H9 (cell line): ENCODE results near the gene C22orf23. TPM values are rescaled to one million over a fixed set of nuclear protein-coding genes. Genes with fewer than 3 reads are reported as not detected.

Experiments used
- DNase-seq: peaks from one replicate; pipeline ENCODE4 v3.0.0-alpha.2; 2017
- H2AFZ ChIP-seq: one replicate; pipeline ENCODE4 v1.6.1; 2013; ENCODE audit warnings: mild to moderate bottlenecking, low read length, control low read depth, moderate library complexity
- H2AK5ac ChIP-seq: 2 replicates; pipeline ENCODE4 v1.6.1; 2013; ENCODE audit warnings: low read length, control low read depth, mixed read lengths; ENCODE audit not compliant: insufficient read length
- H2BK120ac ChIP-seq: one replicate; pipeline ENCODE4 v1.6.1; 2013; ENCODE audit warnings: low read depth, mild to moderate bottlenecking, low read length, control low read depth, inconsistent platforms; ENCODE audit not compliant: poor library complexity, severe bottlenecking
- H2BK12ac ChIP-seq: 2 replicates; pipeline ENCODE4 v1.6.1; 2013; ENCODE audit warnings: low read length, control low read depth, mixed read lengths, low read depth; ENCODE audit not compliant: insufficient read length
- H2BK15ac ChIP-seq: 2 replicates; pipeline ENCODE4 v1.6.1; 2013; ENCODE audit warnings: low read depth, low read length, control low read depth
- H2BK20ac ChIP-seq: one replicate; pipeline ENCODE4 v1.6.1; 2013; ENCODE audit warnings: low read depth, mild to moderate bottlenecking, low read length, control low read depth, inconsistent platforms; ENCODE audit not compliant: poor library complexity, severe bottlenecking
- H2BK5ac ChIP-seq: 2 replicates; pipeline ENCODE4 v1.6.1; 2013; ENCODE audit warnings: low read length, control low read depth, mixed read lengths; ENCODE audit not compliant: insufficient read length
- H3K14ac ChIP-seq: 2 replicates; pipeline ENCODE4 v1.6.1; 2013; ENCODE audit warnings: low read length, control low read depth; ENCODE audit not compliant: insufficient read depth
- H3K18ac ChIP-seq: 2 replicates; pipeline ENCODE4 v1.6.1; 2013; ENCODE audit warnings: low read depth, mild to moderate bottlenecking, mixed read lengths, low read length, control low read depth; ENCODE audit not compliant: insufficient read length
- H3K23ac ChIP-seq: 2 replicates; pipeline ENCODE4 v1.6.1; 2013; ENCODE audit warnings: low read length, control low read depth, mixed read lengths, low read depth; ENCODE audit not compliant: insufficient read length
- H3K23me2 ChIP-seq: 2 replicates; pipeline ENCODE4 v1.6.1; 2013; ENCODE audit warnings: low read depth, mild to moderate bottlenecking, mixed read lengths, low read length, control low read depth; ENCODE audit not compliant: insufficient read length, poor library complexity, severe bottlenecking
- H3K27ac ChIP-seq: 2 replicates; pipeline ENCODE4 v1.5.1; 2013; ENCODE audit warnings: low read length, control low read depth, mixed read lengths, low read depth; ENCODE audit not compliant: insufficient read length
- H3K27me3 ChIP-seq: 2 replicates; pipeline ENCODE4 v1.6.1; 2013; ENCODE audit warnings: low read length, control low read depth, inconsistent platforms; ENCODE audit not compliant: insufficient read depth
- H3K4ac ChIP-seq: 2 replicates; pipeline ENCODE4 v1.6.1; 2013; ENCODE audit warnings: low read depth, mild to moderate bottlenecking, control low read depth, inconsistent platforms, low read length, moderate library complexity
- H3K4me1 ChIP-seq: 2 replicates; pipeline ENCODE4 v1.6.1; 2013; ENCODE audit warnings: low read length, control low read depth, inconsistent platforms; ENCODE audit not compliant: insufficient read depth
- H3K4me2 ChIP-seq: 2 replicates; pipeline ENCODE4 v1.6.1; 2013; ENCODE audit warnings: low read length, control low read depth, mixed read lengths; ENCODE audit not compliant: insufficient read length, insufficient read depth
- H3K56ac ChIP-seq: 2 replicates; pipeline ENCODE4 v1.6.1; 2013; ENCODE audit warnings: low read depth, mild to moderate bottlenecking, mixed read lengths, low read length, control low read depth; ENCODE audit not compliant: insufficient read length
- H3K79me1 ChIP-seq: 2 replicates; pipeline ENCODE4 v1.6.1; 2013; ENCODE audit warnings: low read depth, mild to moderate bottlenecking, moderate library complexity, low read length, control low read depth, inconsistent platforms; ENCODE audit not compliant: insufficient read depth, poor library complexity, severe bottlenecking
- H3K79me2 ChIP-seq: 2 replicates; pipeline ENCODE4 v1.6.1; 2013; ENCODE audit warnings: low read length, control low read depth, inconsistent platforms; ENCODE audit not compliant: insufficient read depth
- H3K9ac ChIP-seq: 2 replicates; pipeline ENCODE4 v1.6.1; 2013; ENCODE audit warnings: low read length, control low read depth, mixed read lengths; ENCODE audit not compliant: insufficient read length; ENCODE audit errors: extremely low read depth
- H3K9me3 ChIP-seq: one replicate; pipeline ENCODE4 v1.6.1; 2013; ENCODE audit warnings: low read depth, low read length, inconsistent platforms; ENCODE audit not compliant: control insufficient read depth
- H3T11ph ChIP-seq: one replicate; pipeline ENCODE4 v1.6.1; 2013; ENCODE audit warnings: mild to moderate bottlenecking, low read length, control low read depth, inconsistent platforms
- H4K20me1 ChIP-seq: one replicate; pipeline ENCODE4 v1.6.1; 2013; ENCODE audit not compliant: control insufficient read depth, insufficient read length, insufficient read depth
- H4K5ac ChIP-seq: 2 replicates; pipeline ENCODE4 v1.6.1; 2013; ENCODE audit warnings: low read depth, mild to moderate bottlenecking, mixed read lengths, low read length, control low read depth; ENCODE audit not compliant: insufficient read length
- H4K8ac ChIP-seq: replicated peaks from 2 replicates; pipeline ENCODE4 v1.6.1; 2013; ENCODE audit warnings: low read length, control low read depth, mixed read lengths, low read depth; ENCODE audit not compliant: insufficient read length
- H4K91ac ChIP-seq: 2 replicates; pipeline ENCODE4 v1.6.1; 2013; ENCODE audit warnings: low read depth, mild to moderate bottlenecking, moderate library complexity, mixed read lengths, low read length, control low read depth; ENCODE audit not compliant: insufficient read length
- H3K27ac Mint-ChIP-seq, 3 experiments: 2 replicates in 2 of 3; 3 replicates in 1 of 3; pipeline ENCODE4 v1.8.0; 2020 to 2021; ENCODE audit warnings: mixed read lengths in 3 of 3, mild to moderate bottlenecking in 1 of 3, moderate library complexity in 1 of 3
- H3K27me3 Mint-ChIP-seq: 2 replicates; pipeline ENCODE4 v1.8.0; 2021; ENCODE audit warnings: low read depth, mild to moderate bottlenecking, moderate library complexity, mixed read lengths
- H3K36me3 Mint-ChIP-seq, 3 experiments: 2 replicates in 2 of 3; 3 replicates in 1 of 3; pipeline ENCODE4 v1.8.0; 2020 to 2021; ENCODE audit warnings: low read depth in 3 of 3, mixed read lengths in 3 of 3; ENCODE audit not compliant: insufficient read depth in 1 of 3
- H3K4me1 Mint-ChIP-seq, 2 experiments: 2 replicates each; pipeline ENCODE4 v1.8.0; 2020; ENCODE audit warnings: mixed read lengths in 2 of 2
- H3K4me3 Mint-ChIP-seq, 2 experiments: 2 replicates in 1 of 2; 3 replicates in 1 of 2; pipeline ENCODE4 v1.8.0; 2020 to 2021; ENCODE audit warnings: mild to moderate bottlenecking in 2 of 2, mixed read lengths in 2 of 2, moderate library complexity in 1 of 2
- H3K9me3 Mint-ChIP-seq, 2 experiments: 2 replicates in 1 of 2; 3 replicates in 1 of 2; pipeline ENCODE4 v1.8.0; 2020; ENCODE audit warnings: mild to moderate bottlenecking in 2 of 2, mixed read lengths in 2 of 2, moderate library complexity in 1 of 2
- CTCF ChIP-seq: fragments of 200-600 bp; sonication (generic); conservative IDR thresholded peaks from 3 replicates; pipeline ENCODE4 v1.8.0; 2021; ENCODE audit warnings: antibody characterized with exemption, mild to moderate bottlenecking
- WGBS: extraction: QIAGEN DNeasy Blood & Tissue Kit; methylation state at CpG from one replicate; pipeline ENCODE4 v1.1.7; 2013; ENCODE audit warnings: missing lambda C conversion rate, low lambda C conversion rate, mixed read lengths; ENCODE audit not compliant: insufficient read length; ENCODE audit errors: extremely low coverage; 5-methylcytosine and 5-hydroxymethylcytosine counted together
- total RNA-seq: library from RNA; stranded (reverse); gene quantifications from 2 replicates; pipeline ENCODE4 v1.2.1, GENCODE V29; 2021

The C22orf23 gene
- total RNA-seq, 1 experiment from 2014 or later = 0.57 TPM

DNA sequence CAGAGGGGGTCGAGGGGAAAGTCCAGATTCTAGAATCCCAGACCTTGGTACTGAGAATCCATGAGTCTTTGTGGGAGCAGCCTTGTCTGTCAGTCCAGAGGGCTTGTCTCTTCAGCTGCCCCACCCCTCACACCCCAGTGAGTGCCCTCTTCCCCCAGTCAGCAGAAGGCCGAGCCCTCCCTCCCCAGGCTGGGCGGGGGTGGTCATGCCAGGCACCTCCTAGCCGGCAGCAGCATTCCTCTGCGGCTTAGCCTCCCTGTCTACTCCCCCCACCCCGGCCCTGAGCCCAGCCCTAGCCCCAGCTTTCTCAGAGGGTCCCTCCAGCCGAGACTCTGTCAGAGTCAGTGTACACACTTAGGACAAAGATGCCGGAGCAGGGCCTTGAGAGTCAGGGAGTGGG is 26.4 kb upstream of the C22orf23 start:
- no peak overlapping the region for H2AK5ac ChIP-seq
- Mint-ChIP-seq H3K4me3 (no peak overlapping the region), H3K27me3 (peaks cover 28% of the 10 kb centered on the region)

More for the DNA sequence above, 26.4 kb upstream of the C22orf23 start:
- H3K27me3 ChIP-seq = peaks cover 1% of the 10 kb centered on the region; the same call in 1 of the 2 replicates
- no peak overlapping the region for H2BK20ac ChIP-seq
- no peak overlapping the region for H3K56ac ChIP-seq
- no peak for DNase-seq
- H2AFZ ChIP-seq = no peak overlapping the region
- H2BK120ac ChIP-seq = no peak overlapping the region
- H3K9ac ChIP-seq = no peak overlapping the region
- peaks cover 12% of the 10 kb centered on the region for H3K23me2 ChIP-seq
- no peaks in the 10 kb centered on the region for H3K79me1 ChIP-seq
- Mint-ChIP-seq H3K4me1 (peaks cover 23 to 35% of the 10 kb centered on the region in 2 experiments), H3K36me3 (peaks cover 0 to 22% (median 14%) of the 10 kb centered on the region in 3 experiments; a peak in 5 of 7 replicates), H3K9me3 (no peaks in the 10 kb centered on the region), H3K27ac (no peak overlapping the region; a peak in 1 of 7 replicates)
- WGBS = no CpG with 5 or more reads among the region's 8 CpGs
- no peak overlapping the region for H3K18ac ChIP-seq
- no peak overlapping the region for H3K27ac ChIP-seq
- H3K4me1 ChIP-seq = no peaks in the 10 kb centered on the region
- no peak overlapping the region for H3T11ph ChIP-seq
- H2BK15ac ChIP-seq = no peak overlapping the region
- TF ChIP-seq CTCF = no peak
- no peaks in the 10 kb centered on the region for H3K79me2 ChIP-seq
- H2BK5ac ChIP-seq = no peak overlapping the region
- no peak overlapping the region for H2BK12ac ChIP-seq
- no peak overlapping the region for H4K91ac ChIP-seq
- peaks cover 5% of the 10 kb centered on the region for H4K20me1 ChIP-seq
- H4K5ac ChIP-seq = no peak overlapping the region
- H3K9me3 ChIP-seq = no peaks in the 10 kb centered on the region
- H4K8ac ChIP-seq = no peak overlapping the region
- no peak overlapping the region for H3K23ac ChIP-seq
- H3K4ac ChIP-seq = no peak overlapping the region
- no peak overlapping the region for H3K4me2 ChIP-seq
- no peak overlapping the region for H3K14ac ChIP-seq
